HG02884 (cell line): ENCODE results near the gene C8G.

Experiments used
- ATAC-seq: cut with Tn5 transposase; IDR thresholded peaks from one replicate; pipeline ENCODE4 v1.9.1; 2021; ENCODE audit warnings: mild to moderate bottlenecking, moderate library complexity; ENCODE audit not compliant: unreplicated experiment

The C8G gene

DNA sequence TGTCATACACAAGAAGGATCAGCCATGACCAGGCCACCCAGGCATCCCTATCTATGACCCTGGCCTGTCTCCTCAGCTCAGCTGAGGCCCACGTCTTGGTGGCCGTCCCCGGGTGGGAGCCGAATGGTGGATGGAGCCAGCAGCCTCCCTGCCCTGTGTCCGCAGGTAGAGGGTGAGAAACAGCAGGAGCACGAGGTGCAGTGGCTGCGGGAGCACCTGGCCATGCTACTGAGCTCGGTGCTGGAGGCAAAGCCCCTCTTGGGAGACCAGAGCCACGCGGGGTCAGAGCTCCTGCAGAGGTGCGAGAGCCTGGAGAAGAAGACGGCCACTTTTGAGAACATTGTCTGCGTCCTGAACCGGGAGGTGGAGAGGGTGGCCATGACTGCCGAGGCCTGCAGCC is 25.0 kb upstream of the C8G start:
- ATAC-seq = no peak

DNA sequence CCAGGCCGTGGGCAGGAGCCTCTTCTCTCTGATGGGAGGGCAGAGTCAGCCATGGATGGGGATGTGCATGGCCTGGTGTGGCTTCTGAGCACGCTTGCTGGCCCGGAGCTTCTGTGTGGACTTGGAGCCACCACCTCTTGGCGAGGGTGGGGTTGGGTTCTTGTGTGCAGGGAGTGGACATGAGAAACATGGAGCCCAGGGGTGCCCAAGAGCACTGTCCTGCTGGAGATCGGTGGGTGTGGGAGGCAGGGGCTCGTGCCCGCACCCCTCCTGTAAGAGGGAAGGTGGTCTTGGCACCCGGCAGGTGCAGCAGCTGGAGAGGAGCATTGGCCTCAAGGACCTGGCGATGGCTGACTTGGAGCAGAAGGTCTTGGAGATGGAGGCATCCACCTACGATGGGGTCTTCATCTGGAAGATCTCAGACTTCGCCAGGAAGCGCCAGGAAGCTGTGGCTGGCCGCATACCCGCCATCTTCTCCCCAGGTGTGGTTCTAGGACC is 24.3 kb upstream of the C8G start:
- ATAC-seq = no peak

DNA sequence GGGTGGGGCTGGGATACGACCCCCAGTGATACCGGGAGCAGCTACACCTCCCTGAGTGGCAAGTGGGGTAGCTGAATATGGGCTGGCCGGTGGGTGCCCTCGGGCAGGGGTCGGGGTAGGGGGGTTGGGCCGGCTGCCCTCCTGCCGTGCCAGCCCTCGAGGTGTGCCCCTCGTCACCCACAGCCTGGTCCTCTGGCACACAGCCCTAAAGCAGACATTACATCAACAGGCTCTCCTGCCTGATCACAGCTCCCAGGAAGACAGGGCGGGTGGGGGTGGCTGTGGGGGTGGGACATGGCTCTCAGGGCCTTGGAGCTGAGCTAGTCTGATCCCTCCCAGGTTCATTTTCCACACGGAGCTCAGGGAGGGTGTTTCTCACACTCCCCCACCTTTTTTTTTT is 23.7 kb upstream of the C8G start:
- no peak for ATAC-seq

GRCh38 chr9:136921718-136922117 is 23.3 kb upstream of the C8G start:
- no peak for ATAC-seq

- ATAC-seq = no peak
Measured at GRCh38 chr9:136922540-136922939, 22.5 kb upstream of the C8G start.

- no peak for ATAC-seq
Measured at GRCh38 chr9:136923881-136924280, 21.2 kb upstream of the C8G start.

DNA sequence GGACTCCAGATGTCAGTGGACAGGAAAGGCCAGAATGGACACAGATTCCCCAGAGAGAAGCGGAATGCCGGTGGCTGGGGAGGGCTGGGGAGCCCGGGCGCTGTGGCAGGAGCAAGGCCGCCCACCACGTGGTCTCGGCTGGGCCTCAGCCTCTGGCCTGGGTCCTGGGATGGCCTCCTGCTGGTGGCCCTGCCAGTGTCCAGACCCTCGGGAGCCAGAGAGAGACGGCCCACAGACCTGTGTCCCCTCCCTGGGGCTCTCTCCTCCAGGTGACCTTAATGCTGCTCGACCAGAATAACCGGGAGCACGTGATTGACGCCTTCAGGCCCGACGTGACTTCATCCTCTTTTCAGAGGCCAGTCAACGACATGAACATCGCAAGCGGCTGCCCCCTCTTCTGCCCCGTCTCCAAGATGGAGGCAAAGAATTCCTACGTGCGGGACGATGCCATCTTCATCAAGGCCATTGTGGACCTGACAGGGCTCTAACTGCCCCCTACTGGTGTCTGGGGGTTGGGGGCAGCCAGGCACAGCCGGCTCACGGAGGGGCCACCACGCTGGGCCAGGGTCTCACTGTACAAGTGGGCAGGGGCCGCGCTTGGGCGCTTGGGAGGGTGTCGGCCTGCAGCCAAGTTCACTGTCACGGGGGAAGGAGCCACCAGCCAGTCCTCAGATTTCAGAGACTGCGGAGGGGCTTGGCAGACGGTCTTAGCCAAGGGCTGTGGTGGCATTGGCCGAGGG is 19.5 kb upstream of the C8G start:
- no peak for ATAC-seq

DNA sequence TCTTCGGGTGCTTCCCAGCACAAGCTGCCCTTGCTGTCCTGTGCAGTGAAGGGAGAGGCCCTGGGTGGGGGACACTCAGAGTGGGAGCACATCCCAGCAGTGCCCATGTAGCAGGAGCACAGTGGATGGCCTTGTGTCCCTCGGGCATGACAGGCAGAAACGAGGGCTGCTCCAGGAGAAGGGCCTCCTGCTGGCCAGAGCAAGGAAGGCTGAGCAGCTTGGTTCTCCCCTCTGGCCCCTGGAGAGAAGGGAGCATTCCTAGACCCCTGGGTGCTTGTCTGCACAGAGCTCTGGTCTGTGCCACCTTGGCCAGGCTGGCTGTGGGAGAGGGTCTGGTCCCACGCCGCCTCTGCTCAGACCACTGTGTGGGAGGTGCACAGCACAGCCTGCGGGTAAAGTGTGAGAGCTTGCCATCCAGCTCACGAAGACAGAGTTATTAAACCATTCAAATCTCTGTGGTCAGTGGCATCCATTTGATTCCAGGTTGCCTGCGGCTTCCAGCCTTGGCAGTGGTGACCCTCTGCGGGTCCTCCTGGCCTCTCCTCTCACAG is 18.8 kb upstream of the C8G start:
- ATAC-seq = no peak

DNA sequence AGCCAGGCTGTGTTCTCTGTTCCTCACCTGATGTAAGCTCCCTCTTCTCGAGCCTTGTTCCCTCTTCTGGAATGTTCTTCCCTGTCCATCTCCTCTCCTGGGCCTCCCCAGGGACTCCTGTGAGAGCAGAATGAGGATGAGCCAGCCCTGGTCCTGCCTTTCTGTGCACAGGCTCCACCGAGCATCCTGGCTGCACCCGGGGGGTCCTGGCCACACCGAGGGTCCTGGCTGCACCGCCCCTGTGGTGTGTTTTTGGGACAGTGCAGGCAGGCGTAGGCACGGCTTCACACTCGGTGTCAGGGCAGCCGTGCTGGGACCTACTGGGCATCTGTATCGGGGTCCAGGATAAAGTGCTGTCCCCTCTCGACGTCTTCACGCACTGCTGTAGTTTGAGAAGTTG is 18.3 kb upstream of the C8G start:
- ATAC-seq = no peak

DNA sequence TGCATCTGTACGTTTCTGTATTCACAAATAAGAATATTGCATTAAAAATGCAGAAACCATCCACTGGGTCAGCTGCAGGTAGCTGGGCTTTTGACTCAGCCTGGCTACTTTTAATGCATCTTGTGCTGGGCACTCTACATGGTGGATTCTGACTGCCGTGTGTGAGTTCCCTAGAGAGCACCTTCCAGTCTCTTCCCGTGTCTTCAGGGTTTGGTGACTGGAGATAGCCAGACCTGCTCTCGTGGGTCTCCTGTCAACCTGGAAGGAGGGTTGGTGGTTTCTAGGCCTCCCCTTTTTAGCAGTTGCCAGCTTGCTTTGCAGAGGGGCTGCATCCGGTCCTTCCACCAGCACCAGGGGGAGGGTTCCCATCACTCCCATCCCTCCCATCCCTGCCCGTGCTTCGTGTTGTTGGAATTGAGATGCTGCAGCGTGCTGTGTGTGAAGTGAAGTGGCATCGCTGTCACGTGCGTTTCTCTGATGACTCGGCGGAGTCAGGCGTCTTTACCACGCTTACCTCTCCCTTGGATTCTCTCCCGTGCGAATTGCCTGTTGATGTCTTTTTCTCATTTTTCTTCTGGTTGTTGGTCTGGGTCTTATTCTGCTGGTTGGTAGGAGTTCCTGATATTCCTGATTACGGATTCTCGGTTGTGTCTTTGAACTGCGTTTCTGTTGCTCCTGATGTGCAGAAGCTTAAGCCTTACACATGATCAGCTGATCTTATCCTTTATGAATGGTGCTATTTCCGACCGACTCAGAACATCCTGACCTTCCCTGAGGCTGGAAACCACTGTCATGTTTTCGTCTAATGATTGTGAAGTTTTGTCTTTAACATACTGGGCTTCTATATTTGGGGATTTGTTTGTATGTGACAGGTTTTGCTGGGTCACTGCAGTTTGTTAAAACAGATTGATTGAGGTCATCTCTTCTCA is 17.4 kb upstream of the C8G start:
- ATAC-seq = no peak

GRCh38 chr9:136928591-136928990 is 16.5 kb upstream of the C8G start:
- no peak for ATAC-seq

GRCh38 chr9:136930014-136930413 is 15.0 kb upstream of the C8G start:
- no peak for ATAC-seq

GRCh38 chr9:136931611-136932130 is 13.4 kb upstream of the C8G start:
- ATAC-seq = no peak

- no peak for ATAC-seq
Measured at GRCh38 chr9:136934277-136934676, 10.8 kb upstream of the C8G start.

DNA sequence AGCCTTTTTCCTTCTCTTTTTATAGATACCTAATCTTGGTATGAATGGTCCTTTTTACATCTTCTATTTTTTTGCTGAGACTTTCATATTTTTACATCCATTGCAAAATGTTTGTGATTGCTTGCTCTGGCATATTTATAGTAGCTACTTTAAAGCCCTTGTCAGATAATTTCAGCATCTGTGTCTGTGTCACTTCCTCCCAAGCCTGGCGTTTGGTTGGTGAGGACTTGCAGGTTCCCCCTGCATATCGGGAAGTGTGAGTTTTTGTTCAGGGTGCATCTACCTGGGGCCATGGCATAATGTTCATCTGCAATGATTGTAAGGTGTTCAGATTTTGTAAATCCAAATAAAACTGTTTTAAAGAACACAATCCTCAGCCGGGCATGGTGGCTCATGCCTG is 9.4 kb upstream of the C8G start:
- ATAC-seq = no peak

- ATAC-seq = no peak
Measured at GRCh38 chr9:136936645-136937170, 8.3 kb upstream of the C8G start.

GRCh38 chr9:136937186-136938001 is 7.6 kb upstream of the C8G start:
- no peak for ATAC-seq

- no peak for ATAC-seq
Measured at GRCh38 chr9:136939431-136939995, 5.5 kb upstream of the C8G start.

- no peak for ATAC-seq
Measured at GRCh38 chr9:136939996-136940525, 5.0 kb upstream of the C8G start.
